Testis (tissue), 2 donors: Measurements from ENCODE around the gene CFH.

ENCODE experiments used
- CTCF ChIP-seq, 3 experiments: fragments of 450-650 bp in 2 of 3; fragments of 200-600 bp in 1 of 3; sonication (generic) in 1 of 3; IDR thresholded peaks; one replicate each; pipeline ENCODE4 v1.5.1; 2016 to 2019; ENCODE audit warnings: antibody characterized with exemption in 3 of 3, mild to moderate bottlenecking in 2 of 3, moderate library complexity in 1 of 3
- POLR2A ChIP-seq: fragments of 450-650 bp; IDR thresholded peaks from one replicate; pipeline ENCODE4 v1.6.1; 2017; ENCODE audit warnings: antibody characterized with exemption, mild to moderate bottlenecking, moderate library complexity

- TF ChIP-seq POLR2A, result no peak
- no peak for TF ChIP-seq CTCF (IDR thresholded peaks at IDR 0.05)
Measured at GRCh38 chr1:196734460-196734859, 82.6 kb downstream of the CFH start.
